HCT116 (cell line): ENCODE data around the gene MYBL2. TPM values are rescaled to one million over a fixed set of nuclear protein-coding genes. Genes with fewer than 3 reads are reported as not detected.

Experiments
- ATAC-seq: fragments of 200-7000 bp; cut with Tn5 transposase; 2 replicates; pipeline ENCODE4 v1.9.1; 2020; ENCODE audit warnings: mild to moderate bottlenecking, moderate library complexity
- BruUV-seq: library from RNA; stranded (reverse); fragments of 400-500 nt; replicated peaks from 2 replicates; lab custom pipeline; 2021; lab: Mats Ljungman, UMichigan
- CTCF ChIA-PET: fragments of 300-600 bp; sonication (Branson Sonifier 250); formaldehyde crosslinking; loops from one replicate; lab custom pipeline; 2021; ENCODE audit warnings: antibody characterized with exemption; lab: Charles Lee
- POLR2A ChIA-PET: fragments of 300-600, 350-600 bp; sonication (Branson Sonifier 250); formaldehyde crosslinking; loops from one replicate; lab custom pipeline; 2021; ENCODE audit warnings: antibody characterized with exemption; lab: Charles Lee
- RAD21 ChIA-PET, 2 experiments: fragments of 300-600 bp; sonication (Branson Sonifier 250); formaldehyde crosslinking; loops; one replicate each; lab custom pipeline; 2023; ENCODE audit warnings: low total read pairs in 2 of 2; ENCODE audit not compliant: uncharacterized antibody in 2 of 2, unreplicated experiment in 2 of 2, low non-redundant PET in 1 of 2; lab: Charles Lee
- DNase-seq: peaks from one replicate; pipeline ENCODE4 v3.0.0-alpha.2; 2010; ENCODE audit warnings: low read depth, low spot score
- H2AFZ ChIP-seq: fragments of 200-600 bp; shearing (Covaris generic), sonication (generic); 2 replicates; pipeline ENCODE4 v1.6.1; 2017; ENCODE audit warnings: low read depth, mixed run types, mixed read lengths, antibody characterized with exemption, low read length; ENCODE audit not compliant: poor library complexity, severe bottlenecking
- H3K27ac ChIP-seq: 2 replicates; pipeline ENCODE4 v1.5.1; 2012; ENCODE audit warnings: low read depth, low read length
- H3K27me3 ChIP-seq: fragments of 200-600 bp; sonication (generic); 2 replicates; pipeline ENCODE4 v1.6.1; 2016; ENCODE audit warnings: mixed run types, low read length, mixed read lengths; ENCODE audit not compliant: insufficient read depth
- H3K36me3 ChIP-seq, 2 experiments: fragments of 200-500 bp in 1 of 2; fragments of 200-600 bp in 1 of 2; sonication (Bioruptor generic) in 1 of 2; sonication (generic) in 1 of 2; 2 replicates each; pipeline versions ENCODE4 v1.5.1 to v1.6.1; 2014 to 2016; ENCODE audit warnings: low read length in 2 of 2, inconsistent platforms in 1 of 2, mixed read lengths in 1 of 2, mixed run types in 1 of 2; ENCODE audit not compliant: insufficient read depth in 2 of 2, control insufficient read depth in 1 of 2
- H3K4me1 ChIP-seq, 2 experiments: fragments of 200-600 bp in 1 of 2; sonication (generic) in 1 of 2; 2 replicates each; pipeline versions ENCODE4 v1.5.1 to v1.6.1; 2012 to 2017; ENCODE audit warnings: low read length in 2 of 2, inconsistent platforms in 1 of 2, mild to moderate bottlenecking in 1 of 2, mixed read lengths in 1 of 2, mixed run types in 1 of 2, moderate library complexity in 1 of 2; ENCODE audit not compliant: insufficient read depth in 2 of 2, control insufficient read depth in 1 of 2
- H3K4me2 ChIP-seq: fragments of 200-600 bp; sonication (generic); 2 replicates; pipeline ENCODE4 v1.6.1; 2017; ENCODE audit warnings: mixed run types, low read length, mixed read lengths
- H3K4me3 ChIP-seq, 2 experiments: fragments of 200-600 bp in 1 of 2; sonication (generic) in 1 of 2; replicated peaks in 1 of 2; 2 replicates each; pipeline ENCODE4 v1.5.1; 2011 to 2016; ENCODE audit warnings: low read length in 2 of 2, control low read depth in 1 of 2, low read depth in 1 of 2, mild to moderate bottlenecking in 1 of 2, mixed read lengths in 1 of 2, mixed run types in 1 of 2
- H3K79me2 ChIP-seq: fragments of 200-600 bp; sonication (generic); 2 replicates; pipeline ENCODE4 v1.6.1; 2017; ENCODE audit warnings: mild to moderate bottlenecking, mixed run types, low read length, moderate library complexity, mixed read lengths; ENCODE audit not compliant: insufficient read depth
- H3K9ac ChIP-seq: fragments of 200-600 bp; sonication (generic); 2 replicates; pipeline ENCODE4 v1.6.1; 2016; ENCODE audit warnings: low read length, mixed read lengths
- H3K9me2 ChIP-seq: fragments of 200-600 bp; sonication (generic), shearing (Covaris generic); 2 replicates; pipeline ENCODE4 v1.6.1; 2017; ENCODE audit warnings: mixed run types, mild to moderate bottlenecking, moderate library complexity; ENCODE audit not compliant: insufficient read depth
- H3K9me3 ChIP-seq, 2 experiments: fragments of 200-500 bp in 1 of 2; fragments of 200-600 bp in 1 of 2; sonication (Bioruptor generic) in 1 of 2; sonication (generic) in 1 of 2; 2 replicates each; pipeline ENCODE4 v1.6.1; 2014 to 2017; ENCODE audit warnings: low read length in 2 of 2, mixed read lengths in 2 of 2, inconsistent platforms in 1 of 2, low read depth in 1 of 2, mild to moderate bottlenecking in 1 of 2, mixed run types in 1 of 2, moderate library complexity in 1 of 2; ENCODE audit not compliant: control insufficient read depth in 1 of 2, insufficient read depth in 1 of 2
- H4K20me1 ChIP-seq: fragments of 200-600 bp; sonication (generic), shearing (Covaris generic); 2 replicates; pipeline ENCODE4 v1.6.1; 2017; ENCODE audit warnings: mixed run types, mild to moderate bottlenecking, moderate library complexity; ENCODE audit not compliant: insufficient read depth
- CEBPB ChIP-seq: IDR thresholded peaks from 2 replicates; pipeline ENCODE4 v1.6.1; 2012; ENCODE audit warnings: low read depth
- EGR1 ChIP-seq: IDR thresholded peaks from 2 replicates; pipeline ENCODE4 v1.6.1; 2012; ENCODE audit warnings: low read depth
- ELF1 ChIP-seq: IDR thresholded peaks from 2 replicates; pipeline ENCODE4 v1.6.1; 2012; ENCODE audit warnings: low read depth, borderline replicate concordance
- EZH2 ChIP-seq: fragments of 200-600 bp; sonication (generic); IDR thresholded peaks from 2 replicates; pipeline ENCODE4 v1.6.1; 2017; ENCODE audit warnings: antibody characterized with exemption, mixed run types
- EZH2phosphoT487 ChIP-seq: fragments of 200-600 bp; IDR thresholded peaks from 2 replicates; pipeline ENCODE4 v1.6.1; 2018; ENCODE audit warnings: antibody characterized with exemption, borderline replicate concordance
- FOSL1 ChIP-seq: IDR thresholded peaks from 2 replicates; pipeline ENCODE4 v1.6.1; 2012; ENCODE audit warnings: low read depth
- JUND ChIP-seq: IDR thresholded peaks from 2 replicates; pipeline ENCODE4 v1.6.1; 2012
- POLR2A ChIP-seq: IDR thresholded peaks from 2 replicates; pipeline ENCODE4 v1.7.0; 2011; ENCODE audit warnings: borderline replicate concordance; ENCODE audit not compliant: insufficient read depth, insufficient read length; ENCODE audit errors: extremely low read depth
- POLR2AphosphoS5 ChIP-seq: IDR thresholded peaks from 2 replicates; pipeline ENCODE4 v1.6.1; 2011; ENCODE audit warnings: mild to moderate bottlenecking, low read depth, low read length, moderate library complexity
- RAD21 ChIP-seq: IDR thresholded peaks from 2 replicates; pipeline ENCODE4 v1.6.1; 2012; ENCODE audit warnings: low read depth, mild to moderate bottlenecking
- SIN3A ChIP-seq: IDR thresholded peaks from 2 replicates; pipeline ENCODE4 v1.6.1; 2012; ENCODE audit warnings: low read depth
- SRF ChIP-seq: IDR thresholded peaks from 2 replicates; pipeline ENCODE4 v1.6.1; 2012; ENCODE audit warnings: low read depth
- TCF7L2 ChIP-seq: IDR thresholded peaks from 2 replicates; pipeline ENCODE4 v1.7.0; 2011; ENCODE audit warnings: borderline replicate concordance, inconsistent platforms; ENCODE audit not compliant: insufficient read depth, insufficient read length; ENCODE audit errors: extremely low read depth
- ZFX ChIP-seq: fragments of 450-650 bp; IDR thresholded peaks from 2 replicates; pipeline ENCODE4 v1.6.1; 2017
- ZNF274 ChIP-seq: fragments of 200-500 bp; sonication (Bioruptor generic); IDR thresholded peaks from 2 replicates; pipeline ENCODE4 v1.6.1; 2014; ENCODE audit warnings: mild to moderate bottlenecking, low read depth, low read length, inconsistent platforms
- intact Hi-C: fragments of 100-400 bp; cut with micrococcal nuclease; formaldehyde crosslinking; loops from 2 replicates; pipeline ENCODE4 v1.10.0; 2022
- total RNA-seq: library from RNA; stranded (reverse); gene quantifications from one replicate; pipeline ENCODE4 v1.2.1, GENCODE V29; 2021; ENCODE audit not compliant: unreplicated experiment
- TF ChIP-seq, protein P1 (sequence below): IDR thresholded peaks from 2 replicates; pipeline ENCODE4 v1.6.1; 2012
- TF ChIP-seq, protein P2 (sequence below): IDR thresholded peaks from 2 replicates; pipeline ENCODE4 v1.6.1; 2011; ENCODE audit warnings: mild to moderate bottlenecking, low read length, moderate library complexity; ENCODE audit not compliant: insufficient replicate concordance; ENCODE audit errors: extremely low read depth
- TF ChIP-seq, protein P3 (sequence below): IDR thresholded peaks from 2 replicates; pipeline ENCODE4 v1.6.1; 2012
- TF ChIP-seq, protein P4 (sequence below): IDR thresholded peaks from 2 replicates; pipeline ENCODE4 v1.6.1; 2012; ENCODE audit warnings: low read depth

The MYBL2 gene
- total RNA-seq, 1 experiment from 2014 or later = 92.1 TPM

DNA sequence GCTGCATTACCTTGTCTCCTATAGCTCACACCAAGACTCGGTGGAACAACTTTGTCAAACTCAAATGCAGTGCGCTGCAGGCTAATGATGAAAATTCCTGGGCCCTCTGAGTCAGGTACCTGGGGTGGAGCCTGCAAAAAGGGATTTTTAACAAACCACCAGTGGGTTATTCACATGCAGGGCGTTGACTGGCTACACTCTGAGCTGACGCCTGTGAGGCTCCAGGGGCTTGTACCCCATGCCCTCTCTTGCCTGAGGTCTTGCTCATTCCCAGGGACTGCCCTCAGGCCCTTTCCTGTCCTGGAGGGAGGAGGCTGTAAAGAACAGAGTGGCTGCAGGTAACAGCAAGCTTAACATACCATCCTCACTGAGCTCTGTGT is 50.7 kb downstream of the MYBL2 start:
- H3K9me3 ChIP-seq = no peaks in the 10 kb centered on the region
- ChIA-PET RAD21 (no interaction called here), CTCF (interaction anchor here (1.2 kb wide), 1 partner anchor 25 kb away, joined by 4 read pairs; no protein-coding TSS in a partner anchor), POLR2A (no interaction called here)
- H3K4me1 ChIP-seq = no peaks in the 10 kb centered on the region
- ATAC-seq = no peak
- no peaks in the 10 kb centered on the region for H3K79me2 ChIP-seq
- DNase-seq = no peak
- TF ChIP-seq POLR2A (no peak), ZFX (no peak), RAD21 (no peak), ZNF274 (no peak), ELF1 (no peak), FOSL1 (no peak), EZH2phosphoT487 (no peak), EZH2 (no peak), JUND (no peak), SRF (no peak), POLR2AphosphoS5 (no peak), TCF7L2 (no peak), CEBPB (no peak), EGR1 (no peak), SIN3A (no peak)
- TF ChIP-seq, protein P1, sequence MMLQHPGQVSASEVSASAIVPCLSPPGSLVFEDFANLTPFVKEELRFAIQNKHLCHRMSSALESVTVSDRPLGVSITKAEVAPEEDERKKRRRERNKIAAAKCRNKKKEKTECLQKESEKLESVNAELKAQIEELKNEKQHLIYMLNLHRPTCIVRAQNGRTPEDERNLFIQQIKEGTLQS = no peak
- TF ChIP-seq, protein P2, sequence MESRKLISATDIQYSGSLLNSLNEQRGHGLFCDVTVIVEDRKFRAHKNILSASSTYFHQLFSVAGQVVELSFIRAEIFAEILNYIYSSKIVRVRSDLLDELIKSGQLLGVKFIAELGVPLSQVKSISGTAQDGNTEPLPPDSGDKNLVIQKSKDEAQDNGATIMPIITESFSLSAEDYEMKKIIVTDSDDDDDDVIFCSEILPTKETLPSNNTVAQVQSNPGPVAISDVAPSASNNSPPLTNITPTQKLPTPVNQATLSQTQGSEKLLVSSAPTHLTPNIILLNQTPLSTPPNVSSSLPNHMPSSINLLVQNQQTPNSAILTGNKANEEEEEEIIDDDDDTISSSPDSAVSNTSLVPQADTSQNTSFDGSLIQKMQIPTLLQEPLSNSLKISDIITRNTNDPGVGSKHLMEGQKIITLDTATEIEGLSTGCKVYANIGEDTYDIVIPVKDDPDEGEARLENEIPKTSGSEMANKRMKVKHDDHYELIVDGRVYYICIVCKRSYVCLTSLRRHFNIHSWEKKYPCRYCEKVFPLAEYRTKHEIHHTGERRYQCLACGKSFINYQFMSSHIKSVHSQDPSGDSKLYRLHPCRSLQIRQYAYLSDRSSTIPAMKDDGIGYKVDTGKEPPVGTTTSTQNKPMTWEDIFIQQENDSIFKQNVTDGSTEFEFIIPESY = no peak
- TF ChIP-seq, protein P3, sequence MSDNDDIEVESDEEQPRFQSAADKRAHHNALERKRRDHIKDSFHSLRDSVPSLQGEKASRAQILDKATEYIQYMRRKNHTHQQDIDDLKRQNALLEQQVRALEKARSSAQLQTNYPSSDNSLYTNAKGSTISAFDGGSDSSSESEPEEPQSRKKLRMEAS = no peak
- TF ChIP-seq, protein P4, sequence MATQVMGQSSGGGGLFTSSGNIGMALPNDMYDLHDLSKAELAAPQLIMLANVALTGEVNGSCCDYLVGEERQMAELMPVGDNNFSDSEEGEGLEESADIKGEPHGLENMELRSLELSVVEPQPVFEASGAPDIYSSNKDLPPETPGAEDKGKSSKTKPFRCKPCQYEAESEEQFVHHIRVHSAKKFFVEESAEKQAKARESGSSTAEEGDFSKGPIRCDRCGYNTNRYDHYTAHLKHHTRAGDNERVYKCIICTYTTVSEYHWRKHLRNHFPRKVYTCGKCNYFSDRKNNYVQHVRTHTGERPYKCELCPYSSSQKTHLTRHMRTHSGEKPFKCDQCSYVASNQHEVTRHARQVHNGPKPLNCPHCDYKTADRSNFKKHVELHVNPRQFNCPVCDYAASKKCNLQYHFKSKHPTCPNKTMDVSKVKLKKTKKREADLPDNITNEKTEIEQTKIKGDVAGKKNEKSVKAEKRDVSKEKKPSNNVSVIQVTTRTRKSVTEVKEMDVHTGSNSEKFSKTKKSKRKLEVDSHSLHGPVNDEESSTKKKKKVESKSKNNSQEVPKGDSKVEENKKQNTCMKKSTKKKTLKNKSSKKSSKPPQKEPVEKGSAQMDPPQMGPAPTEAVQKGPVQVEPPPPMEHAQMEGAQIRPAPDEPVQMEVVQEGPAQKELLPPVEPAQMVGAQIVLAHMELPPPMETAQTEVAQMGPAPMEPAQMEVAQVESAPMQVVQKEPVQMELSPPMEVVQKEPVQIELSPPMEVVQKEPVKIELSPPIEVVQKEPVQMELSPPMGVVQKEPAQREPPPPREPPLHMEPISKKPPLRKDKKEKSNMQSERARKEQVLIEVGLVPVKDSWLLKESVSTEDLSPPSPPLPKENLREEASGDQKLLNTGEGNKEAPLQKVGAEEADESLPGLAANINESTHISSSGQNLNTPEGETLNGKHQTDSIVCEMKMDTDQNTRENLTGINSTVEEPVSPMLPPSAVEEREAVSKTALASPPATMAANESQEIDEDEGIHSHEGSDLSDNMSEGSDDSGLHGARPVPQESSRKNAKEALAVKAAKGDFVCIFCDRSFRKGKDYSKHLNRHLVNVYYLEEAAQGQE = no peak
- H3K9me2 ChIP-seq = no peaks in the 10 kb centered on the region
- no peaks in the 10 kb centered on the region for H3K27me3 ChIP-seq
- peaks cover 10 to 11% of the 10 kb centered on the region in 2 experiments; a peak in 1 of 4 replicates for H3K36me3 ChIP-seq
- no peak overlapping the region for H3K27ac ChIP-seq
- no peak overlapping the region for H3K9ac ChIP-seq
- no TSS peak for BruUV-seq
- no peak overlapping the region for H3K4me2 ChIP-seq
- no peaks in the 10 kb centered on the region for H4K20me1 ChIP-seq
- no peak overlapping the region for H2AFZ ChIP-seq
- intact Hi-C loops = no loop called here
- no peak overlapping the region for H3K4me3 ChIP-seq
